Glomerular visceral epithelial cell (primary cell): Measurements from ENCODE around the gene PNPLA7.

Experiments used
- DNase-seq: peaks from one replicate; pipeline ENCODE4 v3.0.0-alpha.2; 2016; ENCODE audit errors: extremely low spot score

Gene PNPLA7

DNA sequence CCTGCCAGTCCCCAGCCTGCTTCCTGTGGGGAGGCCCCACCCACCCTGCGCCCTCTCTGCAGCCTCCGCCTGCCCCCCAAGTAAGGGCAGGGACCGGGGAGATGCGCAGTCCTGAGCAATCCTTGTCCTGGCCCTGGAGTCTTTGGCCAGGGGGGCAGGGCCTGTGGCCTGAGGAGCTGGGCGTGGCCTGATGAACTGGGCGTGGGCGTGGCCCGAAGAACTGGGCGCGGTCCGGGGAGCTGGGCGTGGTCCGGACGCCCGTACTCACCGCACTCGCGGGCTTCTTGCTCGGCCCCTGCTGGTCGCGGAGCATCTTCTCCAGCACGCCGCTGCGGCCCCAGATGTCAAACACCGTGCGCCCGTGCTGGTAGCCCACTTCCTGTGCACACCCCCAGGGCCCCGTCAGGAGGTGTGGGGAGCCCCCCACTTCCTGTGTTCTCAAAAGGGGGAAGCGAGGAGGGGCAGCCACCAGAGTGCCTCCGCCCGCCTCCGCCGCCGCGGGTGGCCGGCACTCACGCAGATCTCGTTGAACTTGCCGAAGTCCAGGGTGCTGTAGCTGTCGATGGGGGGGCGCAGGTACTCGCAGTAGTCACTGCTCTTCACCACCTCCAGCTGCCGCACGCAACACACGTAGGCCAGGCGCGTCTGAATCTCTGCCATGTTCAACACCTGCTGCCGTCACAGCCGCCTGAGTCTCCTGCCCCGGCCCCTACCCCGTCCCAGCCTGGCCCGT, 88.4 kb downstream of the PNPLA7 start:
- no peak for DNase-seq

DNA sequence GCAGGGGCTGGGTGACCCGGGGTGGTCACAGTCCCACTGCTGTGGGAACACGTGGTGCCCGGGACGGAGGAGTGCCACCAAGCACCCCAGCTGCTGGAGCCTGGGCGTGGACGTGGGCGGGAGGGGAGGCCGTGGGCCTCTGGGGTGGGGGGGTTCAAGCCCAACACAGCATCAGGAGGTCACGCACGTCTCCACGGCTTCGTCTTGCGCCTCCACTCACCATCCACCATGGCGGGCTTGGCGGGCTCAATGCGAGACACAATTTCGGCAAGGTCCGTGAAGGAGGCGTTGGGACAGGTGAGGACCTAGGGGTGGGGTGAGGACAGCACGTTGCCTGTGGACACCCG, 88.9 kb downstream of the PNPLA7 start:
- no peak for DNase-seq

- DNase-seq = no peak
These were observed 89.6 kb downstream of the PNPLA7 start for GRCh38 chr9:137460363-137461315.

- no peak for DNase-seq
These were observed 90.4 kb downstream of the PNPLA7 start for GRCh38 chr9:137459601-137460362.

- DNase-seq = peak; percentile 92
These were observed 91.0 kb downstream of the PNPLA7 start, which contains the start of gene NSMF for GRCh38 chr9:137459152-137459600. Gene NSMF, minus strand, starts transcription at chr9:137459334. Its CDS starts 232 bp downstream, at chr9:137459102.

DNA sequence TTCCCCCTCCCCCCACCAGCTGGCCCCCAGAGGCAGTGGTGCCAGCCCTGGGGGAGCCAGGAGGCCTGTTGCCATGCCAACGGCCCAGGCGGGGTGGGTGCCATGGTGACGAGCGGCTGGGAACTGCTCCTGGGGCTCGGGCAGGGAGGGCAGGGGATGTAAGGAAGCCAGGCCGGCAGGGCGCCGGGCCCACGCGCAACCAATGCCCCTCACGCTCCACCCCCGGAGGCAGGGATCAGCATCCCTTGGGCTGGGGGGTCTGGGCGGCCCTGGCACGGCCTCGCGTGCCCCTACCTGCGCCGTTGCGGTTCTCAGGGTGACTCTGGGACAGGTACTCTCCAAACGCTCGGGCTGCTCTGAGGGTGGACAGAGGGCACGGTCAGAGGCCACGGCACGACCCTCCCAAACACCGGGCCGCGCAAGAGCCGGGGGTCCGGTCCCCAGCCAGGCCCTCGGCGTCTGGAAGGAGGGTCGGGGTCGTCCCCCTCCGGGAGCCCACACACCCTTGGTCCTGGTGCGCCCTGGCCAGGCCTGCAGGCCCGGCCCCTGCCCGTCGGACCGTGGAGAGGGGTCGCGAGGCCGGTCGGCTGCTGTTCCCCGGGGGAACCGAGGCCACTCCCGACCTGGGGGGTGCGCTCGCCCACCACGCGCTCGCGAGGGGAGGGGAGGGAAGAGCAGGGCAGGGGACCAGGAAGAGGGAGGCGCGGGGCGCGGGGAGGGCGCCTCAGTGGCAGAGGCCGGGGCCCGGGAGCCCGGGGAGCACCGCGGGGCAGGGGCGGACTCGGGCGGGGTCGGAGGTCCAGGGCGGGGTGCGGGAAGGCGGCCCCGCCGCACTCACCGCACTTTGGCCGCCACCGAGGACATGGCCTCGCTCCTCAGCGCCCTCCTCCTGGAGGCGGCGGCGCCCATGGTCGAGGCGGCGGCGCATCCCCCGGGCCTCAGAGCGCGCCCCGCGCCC, 91.7 kb downstream of the PNPLA7 start:
- DNase-seq = no peak

DNA sequence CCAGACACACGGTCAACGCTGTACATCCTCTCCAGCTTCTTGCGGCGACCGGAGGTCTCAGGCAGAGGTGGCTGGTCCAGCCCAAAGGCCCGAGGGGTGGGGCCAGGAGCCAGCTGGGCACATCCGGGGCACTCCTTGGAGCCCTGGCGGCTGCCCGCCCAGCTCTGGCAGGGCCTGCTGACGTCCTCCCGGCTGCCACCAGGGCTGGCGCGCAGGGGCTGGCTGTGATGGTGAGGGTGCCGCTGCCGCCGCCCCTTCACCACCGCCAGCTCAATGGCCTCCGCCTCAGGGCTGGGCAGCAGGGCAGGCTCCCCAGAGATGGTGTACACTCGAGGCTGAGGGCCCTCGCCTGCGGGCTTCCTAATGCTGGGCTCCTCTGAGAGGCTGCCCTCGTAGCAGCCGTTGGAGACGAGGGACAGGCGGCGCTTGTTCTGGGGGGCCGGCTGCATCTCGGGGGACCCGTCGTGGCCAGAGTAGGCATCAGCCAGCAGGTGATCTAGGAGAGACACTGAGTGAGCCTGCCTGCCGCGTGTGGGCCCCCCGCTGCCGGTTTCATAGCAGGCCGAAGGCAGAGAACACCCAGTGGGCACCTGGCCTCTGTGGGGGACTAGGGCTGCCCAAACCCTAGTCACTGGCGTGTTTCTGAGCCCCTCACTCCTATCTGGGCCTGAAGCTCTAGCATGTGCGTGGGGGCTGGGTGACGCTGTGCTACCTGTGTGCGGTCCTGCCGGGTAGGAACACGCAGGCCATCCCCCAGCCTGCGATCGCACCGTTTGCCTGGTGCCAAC, 92.6 kb downstream of the PNPLA7 start:
- no peak for DNase-seq

- DNase-seq = no peak
These were observed 93.3 kb downstream of the PNPLA7 start for GRCh38 chr9:137456864-137457405.

DNA sequence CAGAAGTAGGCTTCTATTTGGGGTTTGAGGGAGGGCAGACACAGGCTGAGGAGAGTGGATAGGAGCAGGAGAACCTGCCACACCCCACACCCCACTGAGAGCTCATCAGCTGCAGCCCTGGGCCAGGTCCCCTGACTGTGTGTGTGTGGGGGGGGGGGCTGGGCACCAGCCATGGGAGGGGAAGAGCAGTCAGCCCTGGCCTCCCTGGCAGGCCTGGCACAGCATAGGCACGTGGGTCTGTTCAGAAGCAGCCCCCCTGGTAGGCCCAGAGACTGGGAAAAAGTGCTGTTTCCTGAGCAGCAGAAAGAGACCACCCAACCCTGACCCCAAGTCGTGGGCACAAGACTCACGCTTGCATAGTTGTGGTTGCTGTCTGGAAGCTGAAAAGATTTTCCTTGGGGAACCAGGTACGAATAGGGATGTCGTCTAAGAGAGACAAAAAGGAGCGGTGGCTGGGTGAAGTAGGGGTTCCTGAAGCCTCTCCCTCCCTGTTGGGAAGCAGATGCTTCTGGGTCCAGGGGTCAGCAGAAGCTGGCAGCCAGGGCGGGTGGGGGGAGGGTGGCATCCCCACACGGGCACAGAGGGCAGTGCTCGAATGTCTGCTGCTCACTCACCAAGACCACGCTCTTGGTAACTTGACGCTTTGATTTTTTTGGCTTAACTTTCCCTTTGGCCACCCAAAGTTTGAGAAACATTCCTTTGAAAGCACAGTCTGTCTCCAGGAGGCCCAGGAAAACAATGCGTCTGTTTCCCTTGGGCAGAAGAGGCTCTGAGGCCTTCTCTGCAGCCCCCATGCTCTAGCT, 93.9 kb downstream of the PNPLA7 start:
- DNase-seq = peak; percentile 59

GRCh38 chr9:137455359-137455991, 94.7 kb downstream of the PNPLA7 start:
- no peak for DNase-seq

DNA sequence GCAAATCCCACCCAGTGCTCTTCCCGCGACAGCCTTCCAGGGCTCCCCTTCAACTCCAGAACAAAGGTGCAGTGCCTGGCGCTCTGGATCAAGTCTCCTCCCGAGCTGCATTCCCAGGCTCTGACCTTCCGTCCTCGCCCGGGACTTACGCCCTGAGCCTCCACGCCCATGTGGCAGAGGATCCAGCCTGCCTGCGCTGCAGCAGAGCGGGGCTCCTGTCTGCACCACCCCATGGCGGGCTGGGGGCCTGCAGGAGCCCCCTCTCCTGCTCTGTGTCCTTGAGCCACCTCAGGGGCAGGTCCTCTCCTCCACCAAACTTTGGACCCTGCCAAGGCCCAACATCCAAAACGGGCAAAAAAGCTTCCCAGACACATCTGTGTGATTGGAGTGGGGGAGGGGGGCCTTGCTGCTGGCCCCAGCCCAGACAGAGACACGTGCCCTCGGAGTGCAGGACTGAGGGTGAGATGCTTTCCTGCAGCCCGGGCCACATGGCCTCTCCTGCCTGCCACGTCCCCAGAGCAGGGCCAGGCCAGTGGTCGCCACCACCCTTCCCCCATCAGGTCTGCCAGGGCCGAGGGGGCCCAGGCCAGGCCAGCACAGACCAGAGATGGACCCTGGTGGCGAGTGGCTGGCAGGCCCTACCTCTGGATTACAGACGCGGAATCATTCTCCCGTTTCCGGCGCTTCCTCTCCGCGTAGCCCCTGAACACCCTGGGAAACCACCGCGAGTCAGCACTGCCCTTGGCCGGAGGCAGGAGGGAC, 95.4 kb downstream of the PNPLA7 start:
- DNase-seq = no peak

DNA sequence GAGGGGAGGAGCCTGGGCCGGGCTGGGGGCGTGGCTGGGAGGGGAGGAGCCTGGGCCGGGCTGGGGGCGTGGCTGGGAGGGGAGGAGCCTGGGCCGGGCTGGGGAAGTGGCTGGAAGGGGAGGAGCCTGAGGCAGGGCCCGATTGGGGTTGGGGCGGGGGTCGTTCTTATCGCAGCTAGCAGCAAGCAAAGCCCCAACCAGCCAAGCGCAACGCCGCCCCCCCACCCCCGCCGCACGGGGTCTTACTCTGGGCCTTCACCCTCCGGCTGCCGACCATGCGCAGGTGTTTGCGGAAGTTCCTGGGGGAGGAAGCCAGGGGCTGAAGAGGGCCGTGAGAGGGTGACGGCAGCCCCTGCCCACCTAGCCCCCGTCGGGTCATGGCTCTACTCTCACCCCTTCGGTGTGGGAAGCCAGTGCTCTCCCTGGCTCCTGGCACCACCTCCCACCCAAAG, 96.0 kb downstream of the PNPLA7 start:
- no peak for DNase-seq

DNA sequence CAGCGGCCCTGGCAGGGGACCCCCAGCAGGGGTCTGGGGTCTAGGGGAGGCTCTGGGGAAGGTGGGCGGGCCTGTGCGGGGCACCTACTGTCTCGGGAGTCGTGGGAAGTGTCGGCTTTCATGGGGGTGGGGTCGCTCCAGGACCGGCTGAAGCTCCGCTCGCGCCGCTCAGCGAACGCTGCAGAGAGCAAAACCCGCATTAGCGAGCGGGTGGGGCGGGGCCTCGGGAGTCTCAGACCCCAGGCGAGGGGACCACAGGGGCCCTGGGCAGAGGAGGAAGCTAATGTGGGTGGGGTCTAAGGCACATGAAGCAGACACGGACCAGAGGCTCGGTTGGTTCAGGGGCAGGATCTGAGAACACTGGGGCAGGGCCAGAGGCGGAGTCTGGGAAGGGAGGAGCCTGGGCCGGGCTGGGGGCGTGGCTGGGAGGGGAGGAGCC, 96.5 kb downstream of the PNPLA7 start:
- peak; percentile 34 for DNase-seq

- DNase-seq = no peak
These were observed 97.2 kb downstream of the PNPLA7 start for GRCh38 chr9:137452761-137453642.

DNA sequence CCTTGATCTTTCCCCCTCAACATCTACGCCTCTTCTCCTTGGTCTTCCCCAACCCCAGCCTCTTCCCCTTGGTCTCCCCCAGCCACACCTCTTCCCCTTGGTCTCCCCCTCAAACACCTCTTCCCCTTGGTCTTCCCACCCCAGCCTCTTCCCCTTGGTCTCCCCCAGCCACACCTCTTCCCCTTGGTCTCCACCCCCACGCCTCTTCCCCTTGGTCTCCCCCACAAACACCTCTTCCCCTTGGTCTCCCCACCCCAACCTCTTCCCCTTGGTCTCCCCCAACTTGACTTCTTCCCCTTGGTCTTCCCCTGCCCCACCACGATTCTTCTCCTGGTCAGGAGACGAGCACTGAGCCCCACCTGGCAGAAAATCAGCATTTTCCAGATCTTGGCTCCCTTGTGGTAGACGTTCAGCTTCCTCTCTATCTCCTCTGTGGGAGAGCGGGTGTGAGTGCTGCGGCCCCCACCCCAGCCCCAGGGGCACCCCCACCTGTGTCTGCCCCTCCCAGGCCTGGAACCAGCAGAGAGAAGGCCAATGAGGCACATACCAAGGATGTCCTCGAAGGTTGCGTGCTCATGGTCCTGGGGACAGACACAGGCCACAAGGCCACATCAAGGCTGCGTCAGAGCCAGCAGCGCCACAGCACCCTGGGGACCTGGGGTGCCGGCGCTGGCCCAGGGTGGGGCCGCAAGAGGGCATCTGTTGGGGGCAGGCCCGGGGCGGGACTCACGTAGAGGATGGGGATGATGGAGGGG, 98.0 kb downstream of the PNPLA7 start:
- no peak for DNase-seq
